ENCODE results near the gene ARL13B.
A peak's percentile ranks its signal among the peaks of the same experiment; 100 is the strongest.
"Not testable (repeated sequence)": the region's sequence is repeated elsewhere in the genome, so short reads cannot be mapped to it uniquely, and the experiment has no call there.

ARL13B gene

GRCh38 chr3:94062513-94063404, 82.8 kb downstream of the ARL13B start, which contains the start of the genes DHFR2 and NSUN3:
DHFR2 (minus strand) TSS chr3:94062916; CDS start chr3:94061511, 1,405 bp downstream.
NSUN3 (plus strand) TSS chr3:94063061; CDS start chr3:94063127, 66 bp downstream.
- DNase-seq, result peak in 55 of 56 donors; percentile 25 to 89 (median 77)

- no peak for DNase-seq
These were observed 83.7 kb downstream of the ARL13B start for GRCh38 chr3:94063496-94064119.

- no peak for DNase-seq
These were observed 84.4 kb downstream of the ARL13B start for GRCh38 chr3:94064243-94064860.

GRCh38 chr3:94065122-94065521, 85.2 kb downstream of the ARL13B start:
- no peak for DNase-seq

- DNase-seq, result peak in 6 of 56 donors; percentile 6 to 27 (median 19)
These were observed 86.0 kb downstream of the ARL13B start for GRCh38 chr3:94065819-94066480.

- DNase-seq, result no peak
These were observed 86.8 kb downstream of the ARL13B start for GRCh38 chr3:94066506-94067500.

GRCh38 chr3:94069194-94069813, 89.3 kb downstream of the ARL13B start:
- no peak for DNase-seq

- DNase-seq, result no peak
These were observed 90.5 kb downstream of the ARL13B start for GRCh38 chr3:94070341-94070911.

GRCh38 chr3:94071713-94072284, 91.8 kb downstream of the ARL13B start:
- no peak for DNase-seq

- no peak for DNase-seq
These were observed 96.1 kb downstream of the ARL13B start for GRCh38 chr3:94076055-94076454.

- DNase-seq, result not testable (repeated sequence)
These were observed 100.6 kb downstream of the ARL13B start for GRCh38 chr3:94080552-94080951.

GRCh38 chr3:94081884-94082283, 101.9 kb downstream of the ARL13B start:
- peak in 4 of 56 donors; percentile 13 to 28 (median 20) for DNase-seq

GRCh38 chr3:94082391-94082937, 102.5 kb downstream of the ARL13B start:
- DNase-seq, result peak in 4 of 56 donors; percentile 17 to 24 (median 22)

GRCh38 chr3:94083261-94083660, 103.3 kb downstream of the ARL13B start:
- DNase-seq, result no peak

GRCh38 chr3:94089126-94089525, 109.2 kb downstream of the ARL13B start:
- peak in 1 of 56 donors; percentile 30 for DNase-seq

- no peak for DNase-seq
These were observed 112.1 kb downstream of the ARL13B start for GRCh38 chr3:94092086-94092485.

GRCh38 chr3:94093151-94093550, 113.2 kb downstream of the ARL13B start:
- no peak for DNase-seq

GRCh38 chr3:94095111-94095510, 115.2 kb downstream of the ARL13B start:
- no peak for DNase-seq
